IPS DF 19.7 (cell line): ENCODE data around the gene ASTN2.

Source experiments
- DNase-seq: peaks from one replicate; pipeline ENCODE4 v3.0.0-alpha.2; 2013; ENCODE audit warnings: low read depth, low spot score

Gene ASTN2

DNA sequence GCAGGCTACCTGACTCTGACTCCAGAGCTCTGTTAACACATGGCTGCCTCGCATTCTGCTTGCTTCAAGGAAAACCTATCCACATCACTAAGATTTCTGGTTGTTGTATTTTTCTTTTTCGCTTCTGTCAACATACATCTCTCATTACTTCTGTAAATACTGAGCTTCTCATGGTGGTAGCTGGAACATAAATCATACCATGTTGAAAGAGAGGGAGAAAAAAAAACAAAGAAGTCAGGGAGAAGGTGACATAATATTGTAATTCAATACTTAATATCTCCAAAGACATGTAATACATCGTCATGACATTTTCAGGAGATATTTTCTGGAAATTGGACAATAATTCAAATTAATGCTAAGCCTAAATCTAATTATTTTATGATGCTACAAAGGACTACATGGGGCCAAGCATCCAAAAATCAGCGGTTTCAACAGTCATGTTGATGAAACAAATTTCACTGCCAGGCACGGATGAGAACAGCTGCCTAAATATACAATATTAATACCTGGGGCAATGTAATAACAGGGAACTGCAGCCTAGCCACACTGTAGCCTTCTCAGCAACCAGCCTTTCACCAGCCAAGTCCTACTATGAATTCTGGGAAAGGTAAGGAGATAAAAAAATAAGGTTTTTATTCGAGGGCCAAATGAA lies 395.8 kb downstream of the ASTN2 start:
- DNase-seq = no peak

DNA sequence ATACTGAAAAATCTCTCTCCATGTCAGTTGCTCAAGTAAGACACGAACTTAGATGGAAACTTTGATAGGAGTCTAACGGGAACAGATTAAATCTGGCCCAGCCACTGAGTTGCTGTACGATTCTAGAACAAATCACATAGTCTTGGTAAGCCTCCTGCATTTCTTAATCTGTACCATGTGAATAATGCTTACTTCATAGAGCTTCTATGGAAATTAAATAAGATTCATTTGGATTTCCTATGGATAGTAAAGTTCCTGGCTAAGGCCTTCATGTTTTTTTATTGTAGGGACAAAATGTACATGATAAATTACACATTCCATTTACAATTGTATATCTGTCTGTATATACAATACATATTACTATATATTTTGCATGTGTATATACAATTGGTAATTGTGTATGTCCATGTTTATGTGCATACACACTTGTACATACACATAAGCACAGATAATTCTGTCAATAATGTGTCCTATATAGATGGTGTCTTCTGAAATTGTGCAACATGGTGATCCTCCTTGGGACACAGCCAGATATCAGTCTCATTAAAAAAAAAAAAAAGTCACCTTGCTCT lies 397.4 kb downstream of the ASTN2 start:
- no peak for DNase-seq

DNA sequence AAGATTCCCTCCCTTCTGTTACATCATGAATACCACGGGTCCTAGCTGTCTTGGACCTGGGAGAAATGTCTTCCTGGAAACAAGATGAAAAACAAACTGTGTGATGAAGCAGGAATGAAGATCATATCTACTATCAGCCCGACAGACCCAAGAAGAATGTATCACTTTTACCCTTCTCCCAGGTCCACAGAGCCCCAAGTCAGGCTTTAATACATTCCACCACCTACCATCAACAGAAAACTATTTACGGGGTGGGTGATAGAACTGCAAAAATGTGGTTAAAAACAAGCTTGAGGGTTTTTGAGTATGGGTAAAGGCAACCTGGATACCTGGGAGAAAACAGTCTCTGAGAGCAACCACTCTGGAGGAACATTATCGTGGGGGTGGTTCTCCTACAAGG lies 400.8 kb downstream of the ASTN2 start:
- no peak for DNase-seq

DNA sequence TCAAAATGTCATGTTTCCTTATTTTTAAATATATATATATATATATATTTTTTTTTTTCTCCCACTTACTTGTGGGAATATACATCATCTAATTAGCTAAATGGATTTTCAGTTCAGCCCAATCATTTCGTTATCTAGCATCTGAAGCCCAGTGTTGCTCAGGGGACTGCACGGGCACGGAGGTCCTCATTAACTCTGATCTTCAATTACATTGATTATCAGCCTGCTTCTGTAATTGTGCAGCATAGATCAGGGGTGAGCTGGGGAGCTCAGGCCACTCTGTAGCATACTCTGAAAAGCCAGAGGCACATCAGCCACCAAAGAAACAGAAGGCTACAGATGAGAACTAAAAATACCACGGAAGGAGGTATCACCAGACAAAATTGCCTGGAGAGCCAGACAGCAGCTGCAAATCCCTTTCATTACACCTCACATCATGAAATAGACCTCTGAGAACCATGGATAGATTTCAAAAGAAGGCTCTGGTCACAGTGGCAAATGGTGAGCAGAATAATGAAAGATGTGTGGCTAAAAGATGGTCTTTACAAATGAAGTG lies 401.3 kb downstream of the ASTN2 start:
- no peak for DNase-seq

DNA sequence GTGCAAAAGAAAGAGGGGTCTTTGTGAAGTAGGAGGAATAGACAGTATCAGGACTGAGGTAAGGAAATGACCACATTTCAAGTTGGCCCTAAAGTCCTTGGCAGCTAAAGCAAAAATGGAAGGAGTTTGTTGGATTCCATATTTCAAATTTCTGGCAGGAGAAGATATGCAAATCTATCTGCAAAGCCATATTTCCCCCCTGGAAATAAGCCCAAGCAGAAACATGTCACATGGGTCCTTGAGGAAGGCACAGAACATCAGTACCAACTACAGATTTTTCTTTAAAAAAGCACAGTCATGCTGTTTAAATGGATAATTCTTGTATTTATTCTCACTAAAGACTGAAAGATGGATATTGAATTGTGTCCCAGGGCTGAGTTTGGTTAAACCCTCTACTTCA lies 404.8 kb downstream of the ASTN2 start:
- no peak for DNase-seq

DNA sequence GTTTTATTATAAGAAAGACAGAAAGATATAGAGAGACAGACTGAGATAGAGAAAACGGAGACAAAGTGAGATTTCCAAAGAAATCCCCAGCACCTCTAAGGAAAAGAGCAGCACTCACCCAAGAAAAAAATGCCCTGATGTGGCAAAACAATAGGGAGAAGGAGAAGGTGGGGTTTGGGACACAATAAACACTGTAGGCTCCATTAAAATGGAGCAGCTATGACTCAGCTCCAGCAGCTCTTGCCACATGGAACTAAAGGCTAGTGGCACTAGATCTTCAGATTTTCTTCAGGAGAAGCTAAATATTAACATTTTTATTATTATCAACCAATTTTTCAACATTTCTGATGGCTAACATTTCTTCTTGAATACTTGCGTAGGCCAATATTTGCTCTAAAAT lies 406.0 kb downstream of the ASTN2 start:
- DNase-seq = no peak

DNA sequence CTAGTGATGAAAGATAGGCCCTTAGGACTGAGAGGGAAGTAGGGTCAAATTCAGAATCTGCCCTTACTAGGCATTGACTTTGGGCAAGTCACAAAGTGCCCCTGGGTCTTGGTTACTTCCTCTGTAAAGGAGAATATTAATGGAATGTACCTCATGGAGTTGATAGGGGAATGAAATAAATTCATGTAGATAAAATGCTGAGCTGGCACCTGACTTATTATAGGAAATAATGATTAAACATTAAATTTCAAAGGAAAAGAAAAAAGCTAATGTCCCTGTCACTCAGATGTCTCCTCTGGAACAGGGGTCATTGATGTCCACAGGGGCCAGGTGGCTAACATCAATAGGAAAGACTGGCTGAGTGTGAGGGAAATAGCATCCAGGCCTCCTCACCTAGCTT lies 406.4 kb downstream of the ASTN2 start:
- DNase-seq = no peak

DNA sequence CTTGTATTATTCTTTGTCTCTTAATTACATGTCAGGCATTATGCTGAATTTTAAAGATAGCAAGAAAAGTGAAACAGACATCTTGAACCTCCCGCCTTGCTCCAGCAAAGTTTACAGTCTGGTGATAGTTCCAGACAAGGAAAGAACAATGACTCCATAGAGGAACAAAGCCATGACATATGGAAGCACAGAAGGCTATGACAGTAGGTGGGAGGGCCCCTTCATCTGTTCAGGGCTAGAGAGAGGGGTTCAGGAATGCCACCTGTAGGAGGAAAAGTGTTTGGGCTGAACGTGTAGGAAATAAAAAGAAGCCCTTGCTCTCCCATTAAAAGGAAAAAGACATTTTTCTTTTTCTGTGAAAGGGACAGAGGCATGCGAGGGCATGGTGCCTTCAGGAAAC lies 412.2 kb downstream of the ASTN2 start:
- no peak for DNase-seq

DNA sequence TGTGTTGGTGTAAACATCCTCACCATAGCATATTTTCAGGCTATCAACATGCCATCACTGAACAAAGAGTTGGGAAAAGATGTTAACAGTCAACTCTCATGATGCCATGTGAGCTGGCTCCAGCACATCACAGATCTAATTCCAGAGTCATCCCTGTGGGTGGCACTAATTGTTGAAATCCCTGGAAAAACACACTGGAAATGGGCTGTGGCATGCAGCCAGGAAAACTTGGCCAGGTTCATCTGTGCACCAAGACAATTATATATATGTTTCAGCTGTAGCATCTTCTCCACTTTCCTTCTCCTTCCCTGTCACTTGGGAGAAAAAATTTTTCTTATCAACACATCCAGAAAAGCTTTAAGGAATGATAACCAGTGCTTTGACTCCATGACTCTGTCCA lies 414.0 kb downstream of the ASTN2 start:
- no peak for DNase-seq

DNA sequence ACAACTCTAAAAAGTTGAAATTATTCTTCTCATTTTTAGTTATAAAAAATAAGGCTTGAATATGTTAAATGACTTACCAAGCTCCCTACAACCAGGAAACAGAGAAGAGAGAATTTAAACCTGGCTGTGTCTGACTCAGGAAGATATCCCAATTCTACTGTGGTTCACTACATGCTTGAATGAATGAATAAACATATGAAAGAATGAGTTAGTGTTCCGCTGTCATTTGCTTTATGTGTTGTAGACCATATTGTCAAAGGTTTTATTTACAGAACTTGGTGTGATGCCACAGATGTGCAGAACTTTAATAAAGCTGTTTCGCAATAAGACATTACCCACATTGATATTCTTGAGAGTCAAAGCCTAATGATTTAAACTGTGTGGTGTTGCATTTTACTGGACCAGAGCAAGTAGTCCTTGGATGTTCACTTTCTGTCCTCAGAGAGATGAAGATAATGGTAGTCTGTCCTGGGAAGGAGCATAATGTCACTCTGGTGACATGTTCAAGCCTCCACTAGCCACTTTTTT lies 414.6 kb downstream of the ASTN2 start:
- DNase-seq = no peak

DNA sequence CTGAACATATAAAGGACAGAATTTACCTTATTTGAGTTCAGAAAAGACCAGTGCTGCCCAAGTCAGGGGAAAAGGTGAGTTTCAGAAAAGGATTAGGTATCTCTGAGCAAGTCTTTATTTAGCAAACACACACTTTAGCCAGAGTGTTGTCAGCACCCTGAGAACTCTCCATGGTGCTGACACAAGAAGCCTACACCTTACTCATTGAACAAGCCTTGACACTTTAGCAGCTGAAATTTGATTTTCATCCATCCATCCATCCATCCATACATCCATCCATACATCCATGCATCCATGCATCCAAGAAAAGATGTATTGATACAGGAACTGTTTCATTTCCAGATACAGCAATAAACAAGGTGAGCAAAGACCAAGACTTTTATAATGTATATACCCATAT lies 416.6 kb downstream of the ASTN2 start:
- no peak for DNase-seq

DNA sequence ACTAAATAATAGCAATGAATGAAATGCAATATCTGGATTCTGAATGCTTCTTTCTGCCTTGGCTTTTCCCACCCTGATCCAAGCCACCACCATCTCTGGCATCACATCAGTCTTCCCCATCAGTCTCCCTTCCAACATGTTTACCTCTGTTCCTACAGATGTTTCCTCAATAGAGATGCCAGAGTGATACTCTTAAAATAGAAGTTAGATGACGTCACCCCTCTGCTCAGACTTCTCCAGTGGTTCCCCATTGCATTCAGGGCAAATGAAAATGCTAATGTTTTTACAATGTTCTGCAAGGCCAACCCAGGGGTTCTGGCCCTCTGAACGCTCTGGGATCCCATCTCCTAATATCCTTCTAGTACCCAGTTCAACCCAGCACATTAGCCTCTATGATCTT lies 422.0 kb downstream of the ASTN2 start:
- DNase-seq = no peak

DNA sequence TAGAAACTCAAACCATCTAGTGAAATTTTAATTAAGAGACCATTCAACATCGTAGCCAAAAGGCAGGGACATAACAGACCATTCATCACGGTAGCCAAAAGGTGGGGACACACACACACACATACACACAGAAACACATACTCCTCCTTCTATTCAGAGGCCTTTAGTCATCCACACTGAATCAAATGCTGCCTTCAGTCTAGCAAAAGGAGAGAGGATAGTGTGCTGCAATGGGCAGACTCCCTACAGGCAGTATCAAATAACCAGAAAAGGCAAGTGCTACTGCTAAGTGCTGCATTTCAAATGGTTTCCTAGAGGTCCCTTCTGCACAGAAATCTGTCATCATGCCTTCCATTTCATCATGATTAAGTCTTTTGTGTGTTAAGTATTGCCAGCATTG lies 423.8 kb downstream of the ASTN2 start:
- no peak for DNase-seq

DNA sequence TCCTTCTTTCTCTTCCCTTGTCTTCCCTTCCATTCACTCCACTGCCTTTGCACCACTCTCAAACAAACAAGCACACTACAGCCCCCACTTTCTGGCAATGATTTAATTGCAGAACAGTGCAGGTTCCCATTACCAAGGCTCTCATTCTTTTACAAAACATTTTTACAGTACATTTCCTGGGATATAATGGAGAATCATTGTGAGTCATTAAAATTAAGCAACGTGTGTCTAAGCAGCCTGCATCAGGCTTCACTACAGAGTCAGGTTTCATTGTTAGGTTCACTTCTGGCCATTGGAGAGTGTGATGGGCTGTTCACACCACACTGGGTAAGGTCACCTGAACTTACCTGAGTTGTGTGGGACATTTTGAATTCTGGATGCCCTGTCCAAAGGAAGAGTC lies 424.3 kb downstream of the ASTN2 start:
- no peak for DNase-seq

DNA sequence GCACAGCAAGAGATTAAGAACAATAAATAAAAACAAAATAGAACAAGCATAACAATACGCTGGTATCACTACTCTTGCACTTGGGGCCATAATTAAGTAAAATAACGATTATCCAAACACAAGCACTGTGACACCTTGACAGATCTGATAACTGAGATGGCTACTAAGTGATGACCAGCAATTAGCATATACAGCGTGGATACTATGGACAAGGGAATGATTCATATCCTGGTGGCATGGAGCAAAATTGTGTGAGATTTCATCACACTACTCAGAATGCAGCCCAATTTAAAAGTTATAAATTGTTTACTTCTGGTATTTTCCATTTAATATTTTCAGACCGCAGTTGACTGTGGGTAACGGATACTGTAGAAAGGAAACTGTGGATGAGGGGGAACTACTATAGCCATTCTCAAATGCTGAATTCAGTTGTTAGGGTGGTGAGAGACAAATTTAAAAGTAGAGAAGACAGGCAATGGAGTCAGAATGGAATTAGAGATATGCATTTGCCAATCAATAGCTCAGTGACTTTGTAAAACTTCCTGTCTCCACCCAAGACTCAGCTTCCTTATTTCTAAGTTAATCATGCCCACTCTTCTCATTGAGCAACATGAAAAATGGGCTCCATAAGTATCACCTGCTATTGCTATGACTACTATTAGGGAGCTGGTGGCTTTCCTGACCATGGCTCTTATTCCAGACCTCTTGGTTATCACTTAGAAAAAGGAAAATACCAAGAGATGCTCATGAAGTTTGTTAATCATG lies 427.0 kb downstream of the ASTN2 start:
- DNase-seq = no peak

DNA sequence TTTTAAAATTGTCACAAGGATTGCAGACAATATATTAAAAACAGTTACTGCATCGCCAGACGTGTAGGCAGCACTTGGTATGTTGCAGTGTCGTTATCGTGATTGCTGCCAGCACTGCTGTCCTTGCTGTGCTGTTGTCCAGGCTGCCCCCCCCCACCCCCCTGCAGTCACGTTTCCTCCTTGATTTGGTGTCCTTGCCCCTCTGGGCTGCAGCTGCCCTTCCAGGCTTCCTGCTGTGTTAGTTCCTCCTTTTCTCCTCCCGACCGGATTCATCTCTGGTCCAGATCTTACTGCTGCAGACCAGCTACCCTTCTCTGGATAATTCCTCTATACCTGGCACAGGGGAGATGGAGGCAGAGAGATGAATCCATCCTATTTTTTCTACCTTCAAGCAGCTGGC lies 428.8 kb downstream of the ASTN2 start:
- DNase-seq = no peak

DNA sequence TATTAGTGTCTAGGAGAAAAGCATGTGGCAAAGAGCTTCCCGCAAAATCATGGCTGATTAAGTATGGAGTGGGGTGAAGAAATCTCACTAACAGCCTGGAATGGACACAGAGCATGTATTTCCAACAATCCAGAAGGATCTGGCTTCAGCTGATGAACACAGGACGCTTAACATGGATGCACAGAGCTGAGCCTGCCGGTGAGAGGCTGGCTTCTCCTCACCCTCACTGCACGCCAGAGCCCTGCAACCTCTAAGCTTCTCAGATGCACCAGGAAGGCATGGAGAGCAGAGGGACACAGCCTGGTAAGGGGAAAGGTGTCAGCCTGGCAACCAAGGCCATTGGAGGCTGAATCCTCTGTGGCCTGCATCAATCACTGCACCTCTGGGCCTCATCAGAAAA lies 429.3 kb downstream of the ASTN2 start:
- no peak for DNase-seq

DNA sequence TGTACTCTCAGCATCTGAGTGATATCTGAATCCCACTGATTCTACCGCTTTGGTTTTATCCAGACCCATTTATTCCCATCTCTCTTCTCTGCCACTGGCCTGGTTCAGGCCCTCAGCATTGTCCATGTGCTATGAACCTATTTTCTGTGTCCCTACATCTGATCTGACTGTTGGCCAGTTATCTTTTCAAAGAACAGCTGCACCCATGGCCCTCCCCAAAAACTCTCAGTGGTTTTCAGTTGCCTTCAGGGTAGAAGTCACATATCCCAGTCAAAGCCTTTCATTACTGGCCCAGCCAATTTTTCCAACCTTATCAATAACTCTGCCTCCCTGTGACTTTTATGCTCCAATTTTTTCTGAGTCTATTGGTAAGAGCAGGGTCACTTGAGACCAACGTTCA lies 430.7 kb downstream of the ASTN2 start:
- no peak for DNase-seq

DNA sequence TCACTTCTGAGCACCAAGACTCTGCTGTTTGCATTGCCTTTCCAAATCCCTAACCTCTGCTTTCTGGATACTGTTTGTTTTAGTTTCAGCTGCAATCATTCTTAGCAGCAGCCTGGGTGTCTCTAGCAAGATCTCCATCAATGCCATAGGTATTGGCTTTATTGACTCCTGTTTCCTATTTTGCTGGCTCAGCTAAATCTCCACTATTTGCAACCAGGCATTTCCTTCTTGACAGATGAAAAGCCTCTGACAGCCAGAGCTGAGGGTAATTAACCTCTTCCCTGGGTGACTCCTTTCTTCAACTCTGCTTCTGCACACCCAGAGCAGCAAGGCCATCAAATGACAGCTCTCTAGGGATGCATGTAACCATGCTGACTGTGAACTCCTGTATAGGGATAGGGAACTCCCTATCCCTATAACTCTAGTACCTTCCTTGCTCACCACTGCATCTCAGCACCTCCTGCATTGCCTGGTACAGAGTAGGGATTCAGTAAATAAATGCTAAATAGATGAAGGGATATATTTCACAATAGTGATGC lies 434.2 kb downstream of the ASTN2 start:
- no peak for DNase-seq

DNA sequence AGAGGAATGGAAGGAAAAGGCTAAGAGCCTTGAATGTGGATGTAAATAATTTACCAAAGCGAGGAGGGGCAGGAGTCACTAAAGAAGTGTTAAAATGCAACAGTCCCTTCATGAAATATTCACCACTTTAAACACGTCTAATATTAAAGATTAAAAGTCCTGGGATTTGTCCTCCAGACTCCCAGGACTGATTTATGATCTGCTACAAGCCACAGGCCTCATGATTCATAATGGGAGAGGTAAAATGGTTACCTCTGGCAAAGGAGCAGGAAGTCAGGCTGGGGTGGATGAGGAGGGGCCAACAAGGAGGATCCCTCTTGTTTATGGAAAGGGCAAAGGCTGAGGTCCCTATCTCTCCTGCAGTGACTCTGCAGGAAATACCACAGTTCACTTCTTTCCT lies 435.4 kb downstream of the ASTN2 start:
- DNase-seq = peak; percentile 2

DNA sequence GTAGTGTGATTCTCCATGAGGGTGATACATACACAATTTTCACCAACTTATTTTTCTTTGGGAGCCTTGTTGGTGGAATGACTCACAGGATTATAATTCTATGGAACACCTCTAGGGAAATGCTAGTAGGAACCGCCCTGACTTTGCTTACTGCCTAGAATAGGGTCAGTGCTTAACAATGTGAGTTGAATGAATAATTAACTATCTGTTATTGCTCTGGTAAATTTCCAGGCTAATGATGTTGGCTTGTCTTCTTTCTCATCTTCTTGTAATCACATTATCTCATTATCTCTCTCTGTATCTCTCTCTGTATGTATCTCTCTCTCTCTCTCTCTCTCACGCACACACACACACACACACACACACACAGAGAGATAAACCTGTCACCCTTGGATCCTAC lies 436.7 kb downstream of the ASTN2 start:
- no peak for DNase-seq

DNA sequence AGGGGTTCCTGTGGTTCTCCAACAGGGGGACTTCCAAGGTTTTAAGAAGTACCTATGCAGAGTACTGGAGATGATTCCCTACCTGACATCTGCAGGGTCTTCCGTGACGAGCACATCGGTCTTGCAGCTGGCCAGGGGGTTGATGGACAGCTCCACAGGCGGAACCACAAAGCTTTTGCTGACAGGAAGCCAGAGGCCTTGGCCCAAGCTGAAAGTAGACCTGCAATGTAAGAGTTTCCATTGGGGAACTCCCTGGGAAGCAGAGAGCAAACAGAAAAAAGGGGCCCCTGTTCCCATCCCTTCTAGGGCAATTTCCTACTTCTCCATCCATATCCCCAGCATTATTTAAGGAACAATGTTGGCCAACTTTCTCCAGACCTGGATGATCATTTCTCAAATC lies 439.7 kb downstream of the ASTN2 start:
- DNase-seq = no peak
